Measurements from ENCODE around the gene PRR5L.

The PRR5L gene

DNA sequence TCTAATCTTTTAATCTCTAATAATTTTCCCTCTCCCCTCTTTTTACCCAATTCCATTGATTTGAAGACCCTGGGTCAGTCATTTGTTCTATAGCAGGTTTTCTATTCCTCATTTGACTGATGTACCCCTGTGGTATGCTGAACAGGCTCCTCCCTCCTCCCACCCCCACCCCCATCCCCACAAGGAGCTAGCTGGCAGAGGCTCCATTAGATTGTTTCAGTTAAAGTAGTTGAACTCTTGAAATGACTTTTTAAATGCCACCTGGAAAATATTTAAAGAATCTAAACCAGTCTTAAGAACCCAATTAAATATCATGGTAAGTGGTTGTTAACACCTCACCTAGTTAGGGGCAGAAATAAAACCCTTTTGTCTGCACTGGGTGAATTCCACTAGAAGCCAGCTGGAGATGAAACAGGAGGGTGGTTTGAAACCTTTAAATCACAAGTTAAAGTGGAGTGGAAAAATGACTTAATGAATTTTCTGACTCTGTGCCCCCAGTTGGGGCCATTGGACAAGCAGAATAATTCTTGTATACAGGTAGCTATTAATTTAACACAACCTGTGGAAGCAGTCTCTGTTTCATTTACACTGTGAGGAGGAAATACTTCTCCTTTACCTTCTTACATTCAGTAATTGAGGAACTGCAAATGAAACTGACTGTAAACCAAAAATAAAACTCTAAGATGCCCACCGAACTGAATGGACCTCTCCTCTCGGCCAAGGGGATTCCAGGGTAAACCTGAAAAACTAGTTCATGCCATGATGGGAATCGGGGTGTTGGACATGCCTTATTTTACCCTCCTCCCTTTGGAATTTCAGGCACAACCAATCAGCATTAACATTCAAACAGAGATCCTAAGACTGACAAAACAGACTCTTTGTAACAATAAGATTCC, 30.7 kb downstream of the PRR5L start:
- DNase-seq (ENCODE audit: low spot score) = no peak

DNA sequence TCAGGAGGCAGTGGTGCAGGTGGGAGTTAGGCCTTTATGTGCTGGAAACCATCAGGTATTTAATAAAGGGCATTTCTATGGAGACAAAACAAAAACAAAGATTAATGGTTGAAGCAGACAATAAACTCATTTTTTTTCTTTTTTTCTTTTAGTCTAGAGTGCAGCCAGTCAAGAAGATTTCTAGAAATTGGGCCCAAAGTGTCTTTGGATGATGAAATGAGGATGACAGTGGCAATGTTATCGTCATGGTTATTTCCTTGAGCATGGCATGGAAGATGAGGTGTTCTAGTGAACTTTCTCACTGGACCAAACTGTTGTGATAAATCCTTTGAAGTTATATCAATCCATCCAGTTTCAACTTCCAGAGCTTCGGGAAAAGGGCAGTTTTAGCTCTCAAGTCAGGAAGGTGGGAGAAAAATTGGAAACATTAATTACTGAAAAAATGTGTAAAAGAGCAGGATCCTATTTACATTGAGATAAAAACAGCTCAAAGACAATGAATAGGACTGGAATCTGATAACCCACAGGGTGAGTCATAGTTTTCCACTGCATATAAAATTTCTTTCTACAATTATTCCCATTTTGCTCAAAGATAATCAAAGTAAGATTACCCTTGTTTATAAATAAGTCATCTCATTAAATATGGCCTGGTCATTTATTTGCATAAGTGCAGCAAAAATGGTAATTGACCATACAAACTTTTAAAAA, 33.0 kb downstream of the PRR5L start:
- DNase-seq (ENCODE audit: low spot score) = no peak

DNA sequence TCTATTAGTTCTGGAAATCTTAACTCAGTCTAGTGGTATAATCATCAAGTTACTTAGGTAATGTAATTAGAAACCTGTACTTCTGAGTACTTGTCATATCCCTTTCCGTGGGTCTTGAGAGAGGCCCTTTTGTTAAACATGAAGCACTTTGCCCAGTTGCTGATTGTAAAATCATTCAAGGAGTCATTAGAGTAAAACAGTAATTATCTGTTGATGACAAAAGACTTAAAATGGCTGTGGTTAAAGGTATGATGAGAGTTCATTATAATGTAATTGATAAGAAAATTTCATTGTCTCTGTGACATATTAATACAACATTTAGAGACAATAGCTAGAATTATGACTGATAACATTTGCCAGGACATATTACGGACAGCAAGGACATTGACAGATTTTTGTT, 34.3 kb downstream of the PRR5L start:
- DNase-seq (ENCODE audit: low spot score) = no peak

DNA sequence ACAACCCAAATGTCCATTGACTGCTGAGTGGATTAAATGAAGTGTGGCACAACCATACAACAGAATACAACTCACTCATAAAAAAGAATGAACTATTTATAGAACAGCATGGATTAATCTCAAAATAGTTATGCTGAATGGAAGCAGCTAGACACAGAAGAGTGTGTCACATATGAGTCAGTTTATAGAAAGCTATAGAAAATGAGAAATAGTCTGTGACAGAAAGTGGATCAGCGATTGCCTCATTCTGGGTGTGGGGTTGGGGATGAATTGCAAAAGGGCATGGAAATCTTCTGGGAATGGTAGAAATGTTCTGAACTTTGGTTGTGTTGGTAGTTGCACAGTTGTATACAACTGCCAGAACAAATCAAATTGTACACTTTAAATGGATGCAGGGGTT, 37.4 kb downstream of the PRR5L start:
- DNase-seq (ENCODE audit: low spot score) = no peak

DNA sequence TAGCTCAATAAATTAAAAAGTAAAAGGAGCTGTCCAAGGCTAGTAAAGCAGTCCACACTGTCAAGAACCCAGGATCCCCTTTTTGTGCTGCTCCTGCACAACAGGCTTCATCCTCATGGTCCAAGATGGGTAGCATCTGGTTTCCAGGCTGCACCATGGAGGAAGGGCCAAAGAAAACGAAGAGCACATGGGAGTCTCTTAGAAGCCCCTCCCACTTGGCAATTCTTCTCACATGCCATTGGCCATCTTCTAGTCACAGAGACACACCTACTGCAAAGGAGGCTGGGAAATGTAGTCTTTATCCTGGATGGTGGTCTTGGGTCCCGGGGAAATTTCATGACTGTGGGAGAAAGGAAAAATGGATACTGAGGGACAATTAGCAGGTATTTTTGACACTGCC, 37.8 kb downstream of the PRR5L start:
- DNase-seq (ENCODE audit: low spot score) = no peak

DNA sequence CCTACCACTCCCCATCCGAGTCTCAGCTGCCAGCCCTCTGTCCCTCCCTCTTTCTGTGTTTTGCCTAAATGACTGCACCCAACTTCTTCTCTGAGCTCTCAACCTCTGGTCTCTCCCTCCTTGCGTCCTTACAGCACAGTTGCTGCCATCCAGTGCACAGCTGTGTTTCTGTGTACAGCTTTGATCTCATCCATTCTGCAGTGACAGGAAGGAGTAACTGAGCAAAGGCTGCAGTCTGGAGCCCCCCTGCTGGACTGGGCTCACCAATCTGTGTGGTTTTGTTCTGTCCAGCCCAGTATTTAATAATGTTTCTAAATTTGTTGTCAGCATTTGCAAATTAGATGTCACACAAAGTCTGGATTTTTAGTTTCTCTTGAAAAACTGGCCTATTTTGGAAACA, 43.8 kb downstream of the PRR5L start:
- peak; percentile 41 for DNase-seq (ENCODE audit: low spot score)

DNA sequence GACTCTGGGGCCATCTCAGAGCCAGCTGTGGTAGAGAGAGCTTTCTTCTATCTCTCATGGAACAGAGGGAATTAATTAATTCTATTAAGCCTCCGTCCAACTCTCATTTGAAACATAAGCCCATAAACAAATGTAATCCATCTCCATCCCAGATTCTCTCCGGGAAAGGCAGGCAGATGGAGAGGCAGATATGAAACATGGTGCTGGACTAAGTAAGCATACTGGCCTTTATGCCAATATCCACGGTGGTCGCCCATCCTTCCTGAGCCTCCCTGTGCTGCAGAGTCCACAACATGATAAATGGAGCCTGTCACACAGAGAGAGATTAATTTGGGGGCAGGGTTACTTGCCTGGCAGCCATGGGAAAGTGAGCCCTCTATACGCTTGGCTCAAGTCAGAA, 44.8 kb downstream of the PRR5L start:
- no peak for DNase-seq (ENCODE audit: low spot score)

DNA sequence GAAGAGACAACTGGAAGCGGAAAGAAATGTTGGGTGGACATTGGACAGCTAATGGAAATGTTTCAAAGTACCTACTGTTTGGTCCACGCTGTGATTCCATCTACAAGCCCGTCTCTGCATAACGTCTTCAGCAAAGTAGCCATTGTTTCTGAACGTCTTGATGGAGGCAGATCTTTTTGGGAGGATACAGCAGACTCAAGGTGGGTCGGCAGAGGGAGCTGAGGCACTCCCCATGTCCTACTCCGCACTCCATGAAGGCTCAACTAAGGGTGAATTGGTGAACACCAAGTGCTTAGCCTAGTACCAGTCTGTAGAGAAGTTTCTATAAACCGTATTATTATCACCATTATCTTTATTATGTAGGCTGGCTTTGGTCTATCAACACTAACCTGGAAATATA, 45.8 kb downstream of the PRR5L start:
- no peak for DNase-seq (ENCODE audit: low spot score)

DNA sequence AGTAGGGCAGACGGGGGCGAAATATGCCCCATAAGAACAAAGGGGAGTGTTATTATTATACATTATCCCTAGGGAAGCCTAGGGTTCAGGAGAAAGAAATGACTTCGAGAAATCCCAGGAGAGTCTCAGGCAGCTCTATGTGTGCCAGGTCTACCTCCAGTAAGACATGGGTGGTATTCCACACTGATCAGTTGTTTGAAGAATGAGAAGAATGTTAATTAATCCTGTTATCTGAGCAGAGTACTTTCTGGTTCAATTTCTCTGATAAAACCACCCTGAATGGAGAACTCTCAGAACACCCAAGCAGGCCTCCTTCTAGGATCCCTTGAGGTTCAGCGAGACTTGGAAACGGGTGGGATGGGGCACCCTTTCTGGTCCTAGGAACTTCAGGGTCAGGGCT, 46.2 kb downstream of the PRR5L start:
- DNase-seq (ENCODE audit: low spot score) = no peak

DNA sequence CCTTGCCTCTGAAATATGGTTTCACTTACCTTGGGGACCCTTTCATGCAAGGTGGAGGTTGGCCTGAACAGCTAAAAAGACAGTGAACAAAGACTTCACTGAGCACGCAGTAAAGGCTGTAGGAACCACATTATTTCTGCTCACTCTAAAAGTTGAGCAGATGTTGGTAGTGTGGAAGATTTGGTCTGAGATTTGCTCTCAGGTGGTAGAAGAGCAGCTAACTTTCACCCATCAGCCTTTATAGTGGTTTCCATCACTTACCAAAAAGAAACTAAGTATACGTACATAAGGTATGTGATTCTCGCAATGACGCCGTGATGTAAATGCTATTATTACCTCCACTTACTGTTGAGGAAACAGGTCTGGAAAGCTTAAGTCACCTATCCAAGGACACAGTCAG, 47.3 kb downstream of the PRR5L start:
- no peak for DNase-seq (ENCODE audit: low spot score)

DNA sequence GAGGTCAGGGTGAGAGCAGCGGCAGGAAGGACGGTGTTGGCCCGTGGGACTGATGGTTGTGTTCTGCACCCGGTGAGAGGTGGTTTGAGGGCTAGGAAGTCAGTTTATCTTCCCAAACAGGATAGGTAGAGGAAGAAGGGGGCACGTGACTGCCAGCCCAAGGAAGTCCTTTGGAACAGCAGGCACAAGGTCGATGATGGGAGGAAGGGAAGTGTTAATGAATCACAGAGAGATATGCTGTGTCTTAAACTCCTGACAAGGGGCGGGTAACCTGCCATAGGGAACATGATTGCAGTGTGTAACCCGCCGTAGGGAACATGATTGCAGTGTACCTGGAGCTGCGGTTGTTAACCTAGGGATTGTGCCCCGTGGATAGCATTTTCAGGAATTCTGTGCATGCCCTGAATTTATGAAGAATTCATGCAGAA, 49.0 kb downstream of the PRR5L start:
- DNase-seq (ENCODE audit: low spot score) = no peak

DNA sequence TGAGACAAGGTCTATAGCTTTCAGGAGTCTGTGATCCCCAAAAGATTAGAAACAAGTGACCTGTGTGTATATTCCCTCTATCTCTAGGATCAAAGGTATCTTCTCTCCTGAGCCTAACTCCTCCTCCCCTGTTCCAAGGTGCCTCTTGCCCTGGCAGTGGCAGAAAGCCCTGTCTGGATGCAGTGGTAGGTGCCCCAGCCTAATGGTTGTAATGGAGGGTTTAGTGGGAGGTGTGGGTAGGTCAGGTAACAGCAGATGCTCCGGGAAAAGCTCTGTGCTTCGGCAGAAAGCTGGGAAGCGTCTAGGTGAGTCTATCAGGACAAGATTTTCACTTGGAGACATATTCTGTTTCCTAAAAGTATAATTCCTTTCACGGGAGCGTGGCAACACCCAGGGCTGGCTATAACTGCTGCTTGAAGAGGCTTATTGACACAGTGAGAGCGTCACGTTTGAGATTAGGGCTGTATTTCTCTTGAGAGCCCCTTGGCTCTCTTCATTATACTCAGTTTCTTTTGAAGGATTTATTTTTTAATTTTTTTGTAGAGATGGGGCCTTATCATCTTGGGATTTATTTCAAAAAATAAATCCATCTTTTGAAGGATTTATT, 49.5 kb downstream of the PRR5L start:
- no peak for DNase-seq (ENCODE audit: low spot score)

DNA sequence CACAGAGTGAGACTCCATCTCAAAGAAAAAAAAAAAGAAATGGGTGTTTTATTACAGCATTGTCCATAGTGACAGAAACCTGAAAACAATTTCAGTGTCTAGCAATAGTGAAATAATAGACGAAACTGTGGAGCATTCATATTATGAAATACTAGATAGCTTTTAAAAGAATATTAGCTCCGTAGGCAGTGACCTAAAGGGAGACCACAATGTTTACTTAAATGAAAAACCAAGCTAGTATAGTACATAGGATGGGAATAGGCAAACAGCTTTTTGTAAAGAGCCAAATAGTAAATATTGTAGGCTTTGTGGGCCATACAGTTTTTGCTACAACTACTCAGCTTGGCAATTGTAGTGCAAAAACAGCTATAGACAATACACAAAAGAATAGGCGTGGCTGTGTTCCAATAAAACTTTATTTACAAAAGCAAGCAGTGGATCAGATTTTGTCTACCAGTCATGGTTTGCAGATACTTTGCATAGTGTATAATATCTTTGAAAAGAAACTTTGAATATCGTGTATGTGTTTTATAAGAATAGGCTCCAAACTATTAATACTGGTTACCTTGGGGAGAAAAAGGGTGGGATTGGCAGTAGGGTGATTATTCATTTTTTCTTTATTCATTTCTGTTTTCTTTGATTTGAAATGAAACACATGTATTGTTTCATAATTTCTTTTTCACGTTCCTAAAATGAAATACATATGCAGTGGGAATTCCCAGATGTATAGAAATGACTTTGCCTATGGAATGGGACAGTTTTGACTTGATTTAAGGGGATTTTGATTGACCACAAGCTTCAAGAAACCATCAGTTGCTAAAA, 50.7 kb downstream of the PRR5L start:
- no peak for DNase-seq (ENCODE audit: low spot score)

DNA sequence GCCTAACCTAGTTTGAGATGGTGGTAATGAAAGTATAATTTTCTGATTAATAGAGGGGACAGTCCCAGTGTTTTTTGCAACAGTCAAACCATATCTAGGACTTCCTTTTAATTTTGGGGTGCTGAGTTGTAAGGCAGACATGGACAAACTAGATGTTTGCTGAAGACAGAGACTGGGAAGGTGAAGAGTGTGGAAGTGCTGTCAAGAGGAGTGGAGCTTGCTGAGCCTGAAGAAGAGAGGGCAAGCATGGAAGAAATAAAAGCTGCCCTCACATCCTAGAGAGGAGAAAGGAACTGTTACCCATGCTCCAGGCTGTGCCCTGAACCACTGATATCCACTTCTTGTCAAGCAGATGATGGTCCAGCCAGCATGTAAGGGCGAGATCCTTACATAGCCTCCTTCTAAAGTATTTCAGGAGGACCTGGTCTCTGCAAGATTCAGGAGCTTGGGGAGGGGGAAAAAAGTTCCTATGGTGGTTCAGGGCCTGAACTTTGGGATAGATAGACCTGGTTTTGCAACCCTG, 51.4 kb downstream of the PRR5L start:
- no peak for DNase-seq (ENCODE audit: low spot score)

DNA sequence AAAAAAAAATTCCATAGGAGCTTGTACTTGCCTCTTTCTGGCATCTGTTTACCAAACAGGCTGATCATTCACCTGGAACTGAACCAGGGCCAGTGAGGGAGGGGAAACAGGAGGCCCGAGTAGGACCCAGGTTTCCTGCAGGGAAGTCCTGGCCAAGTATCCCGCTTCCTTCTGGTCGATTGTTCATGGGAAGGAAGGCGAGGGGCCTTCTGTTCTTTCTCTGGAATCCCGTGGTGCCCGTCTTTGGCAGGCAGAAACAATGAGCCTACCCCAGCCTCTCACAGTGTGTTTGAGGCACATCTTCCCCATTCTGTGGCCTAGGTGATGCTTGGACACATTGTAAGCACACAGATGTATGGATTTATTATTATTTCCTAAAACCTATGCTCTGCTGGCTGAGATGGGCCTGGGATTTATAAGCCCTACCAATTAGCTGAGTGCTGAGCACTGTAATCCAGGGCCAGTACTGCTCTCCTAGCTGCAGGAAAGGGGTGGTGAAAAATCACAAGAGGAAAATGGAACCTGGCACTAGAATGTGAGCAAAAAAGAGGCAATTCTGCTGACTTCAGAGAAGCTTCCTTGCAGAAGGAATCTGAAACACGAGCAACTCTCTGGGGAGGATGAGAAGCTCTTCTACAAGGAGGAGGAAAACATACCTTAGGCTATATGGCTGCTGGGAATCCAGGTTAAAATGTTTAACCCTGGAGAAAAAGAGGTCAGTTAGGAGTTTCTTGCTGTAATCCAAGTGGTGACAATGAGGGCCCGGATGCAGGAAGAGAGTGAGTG, 53.5 kb downstream of the PRR5L start:
- no peak for DNase-seq (ENCODE audit: low spot score)

DNA sequence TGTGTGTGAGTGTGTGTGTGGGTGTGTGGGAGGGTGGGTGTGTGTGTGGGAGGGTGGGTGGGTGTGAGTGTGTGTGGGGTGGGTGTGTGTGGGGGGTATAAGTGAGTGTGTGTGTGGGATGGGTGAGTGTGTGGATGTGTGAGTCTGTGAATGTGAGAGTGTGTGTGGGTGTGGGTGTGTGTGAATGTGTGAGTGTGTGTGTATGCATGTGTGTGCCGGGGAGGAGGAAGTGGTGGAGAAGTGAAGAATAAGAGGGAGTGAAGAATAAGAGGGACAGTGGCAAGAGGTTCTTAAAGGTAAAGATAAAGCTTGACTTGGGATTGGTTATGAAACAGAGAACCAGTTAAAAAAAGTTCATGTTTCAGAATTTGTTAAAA, 54.0 kb downstream of the PRR5L start:
- no peak for DNase-seq (ENCODE audit: low spot score)

DNA sequence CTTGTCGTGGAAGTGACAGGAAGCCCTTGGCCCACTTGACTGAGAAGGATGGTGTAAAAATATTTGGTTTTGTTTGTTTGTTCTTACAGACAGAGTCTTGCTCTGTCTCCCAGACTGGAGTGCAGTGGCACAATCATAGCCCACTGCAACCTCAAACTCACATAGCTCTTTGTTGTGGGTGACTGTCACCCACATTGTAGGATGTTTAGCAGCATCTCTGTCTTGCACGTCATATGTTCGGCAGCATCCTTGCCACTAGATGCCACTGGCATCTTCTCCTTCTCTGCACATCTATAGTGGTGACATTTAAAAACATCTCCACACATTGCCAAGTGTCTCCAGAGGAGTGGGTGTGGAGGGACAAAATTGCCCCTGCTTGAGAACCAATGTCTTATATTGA, 56.8 kb downstream of the PRR5L start:
- DNase-seq (ENCODE audit: low spot score) = peak; percentile 45

DNA sequence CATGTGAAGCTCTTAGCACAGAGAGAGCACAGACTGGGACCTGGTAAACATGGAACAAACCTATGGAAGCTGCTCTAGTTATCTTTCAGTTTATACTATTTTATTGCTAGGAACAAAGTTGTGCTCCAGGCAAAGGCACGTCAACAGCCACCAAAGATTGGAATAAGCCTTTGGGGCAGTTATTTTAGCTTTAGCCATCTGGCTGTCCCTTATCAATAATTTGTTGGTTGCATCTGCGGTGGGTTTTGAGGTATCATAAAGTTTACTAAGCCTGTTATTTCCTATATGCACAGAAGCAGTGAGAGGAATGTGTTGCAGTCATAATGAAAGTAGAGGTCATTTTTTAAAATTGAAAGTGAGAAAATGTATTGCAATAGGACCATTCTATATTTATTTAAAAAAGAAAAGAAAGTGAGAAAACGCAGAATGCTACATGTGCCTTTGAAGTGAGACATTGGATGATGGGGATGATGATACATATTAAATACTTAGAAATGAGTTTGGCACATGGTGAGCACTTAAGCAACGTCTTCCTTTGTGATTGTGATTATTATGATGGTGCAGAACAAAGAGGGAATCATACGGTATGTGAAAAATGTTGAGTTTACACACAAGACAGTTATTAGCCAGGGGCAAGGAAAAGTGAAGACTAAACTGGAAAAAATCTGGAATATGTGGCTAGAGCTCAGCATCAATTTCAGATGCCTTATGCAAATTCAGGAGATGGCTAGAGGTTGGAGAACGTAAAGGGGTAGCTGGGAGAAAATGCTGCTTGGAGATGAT, 58.3 kb downstream of the PRR5L start:
- DNase-seq (ENCODE audit: low spot score) = no peak

DNA sequence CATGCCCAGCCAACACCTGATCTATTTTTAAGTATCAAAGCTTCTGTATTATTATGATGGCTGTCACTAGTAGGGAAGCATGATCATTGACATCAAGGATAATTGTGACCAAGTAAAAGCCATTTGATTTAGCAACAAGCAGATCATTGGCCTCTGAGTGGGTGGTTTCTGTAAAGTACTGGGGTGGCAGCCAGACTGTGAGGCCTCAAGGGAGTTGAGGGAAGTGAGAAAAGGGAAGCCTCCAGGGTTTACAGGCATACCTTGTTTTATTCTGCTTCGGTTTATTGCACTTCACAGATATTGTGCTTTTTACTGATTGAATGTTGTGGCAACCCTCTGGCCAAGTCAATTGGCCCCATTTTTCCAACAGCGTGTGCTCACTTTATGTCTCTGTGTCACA, 60.1 kb downstream of the PRR5L start:
- peak; percentile 56 for DNase-seq (ENCODE audit: low spot score)

DNA sequence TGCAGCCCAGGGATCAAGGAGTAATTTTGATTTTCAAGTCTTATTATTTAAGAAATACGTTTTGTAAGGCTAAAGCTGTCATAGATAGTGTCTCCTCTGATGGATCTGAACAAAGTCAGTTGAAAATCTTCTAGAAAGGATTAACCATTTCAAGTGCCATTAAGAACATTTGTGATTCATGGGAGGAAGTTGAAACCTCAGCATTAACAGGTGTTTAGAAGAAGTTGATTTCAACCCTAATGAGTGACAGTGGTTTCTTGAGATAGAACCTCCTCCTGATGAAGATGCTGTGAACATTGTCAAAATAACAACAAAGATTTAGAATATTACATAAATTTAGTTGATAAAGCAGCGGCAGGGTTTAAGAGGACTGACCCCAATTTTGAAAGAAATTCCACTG, 61.7 kb downstream of the PRR5L start:
- DNase-seq (ENCODE audit: low spot score) = no peak

All from pons (tissue), 1 donor.